ENCODE data around the gene SAMSN1. TPM values are rescaled to one million over a fixed set of nuclear protein-coding genes. Genes with fewer than 3 reads are reported as not detected.
"Not testable (repeated sequence)": the region's sequence is repeated elsewhere in the genome, so short reads cannot be mapped to it uniquely, and the experiment has no call there.

SAMSN1 gene
- total RNA-seq, 1 donor from 2014 or later: 1.3 TPM

GRCh38 chr21:14495075-14495474, 51.0 kb downstream of the SAMSN1 start:
- ATAC-seq (ENCODE audit: poor library complexity) (no peak), DNase-seq (no peak)
- intact Hi-C loops (cut with DNase I): no loop called here

GRCh38 chr21:14494181-14494580, 51.9 kb downstream of the SAMSN1 start:
- intact Hi-C loops (cut with DNase I); ATAC-seq (ENCODE audit: poor library complexity); DNase-seq: not testable (repeated sequence)

- DNase-seq (no peak), ATAC-seq (ENCODE audit: poor library complexity) (no peak)
- intact Hi-C loops (cut with DNase I): no loop called here
Measured at GRCh38 chr21:14493731-14494130, 52.4 kb downstream of the SAMSN1 start.

GRCh38 chr21:14492931-14493330, 53.2 kb downstream of the SAMSN1 start:
- no peak for DNase-seq
- intact Hi-C loops (cut with DNase I): no loop called here
- ATAC-seq (ENCODE audit: poor library complexity): no peak

GRCh38 chr21:14491269-14491681, 54.8 kb downstream of the SAMSN1 start:
- intact Hi-C loops (cut with DNase I): no loop called here
- ATAC-seq (ENCODE audit: poor library complexity) (no peak), DNase-seq (no peak)

- intact Hi-C loops (cut with DNase I): no loop called here
- DNase-seq (no peak), ATAC-seq (ENCODE audit: poor library complexity) (no peak)
Measured at GRCh38 chr21:14488672-14489204, 57.4 kb downstream of the SAMSN1 start.

GRCh38 chr21:14487490-14488432, 58.4 kb downstream of the SAMSN1 start:
- ATAC-seq (ENCODE audit: poor library complexity) (no peak), DNase-seq (no peak)
- intact Hi-C loops (cut with DNase I): no loop called here

GRCh38 chr21:14486869-14487268, 59.2 kb downstream of the SAMSN1 start:
- ATAC-seq (ENCODE audit: poor library complexity) (no peak), DNase-seq (no peak)
- intact Hi-C loops (cut with DNase I): no loop called here

GRCh38 chr21:14484188-14485009, 61.7 kb downstream of the SAMSN1 start:
- intact Hi-C loops (cut with DNase I): no loop called here
- ATAC-seq (ENCODE audit: poor library complexity) (no peak), DNase-seq (no peak)

- ATAC-seq (ENCODE audit: poor library complexity) (no peak), DNase-seq (no peak)
- intact Hi-C loops (cut with DNase I): no loop called here
Measured at GRCh38 chr21:14483296-14483695, 62.8 kb downstream of the SAMSN1 start.

- intact Hi-C loops (cut with DNase I): no loop called here
- DNase-seq: no peak
- ATAC-seq (ENCODE audit: poor library complexity): peak; percentile 43
Measured at GRCh38 chr21:14482165-14482564, 64.0 kb downstream of the SAMSN1 start.

- intact Hi-C loops (cut with DNase I): no loop called here
- DNase-seq: no peak
- no peak for ATAC-seq (ENCODE audit: poor library complexity)
Measured at GRCh38 chr21:14480411-14481031, 65.6 kb downstream of the SAMSN1 start.

GRCh38 chr21:14479241-14479786, 66.8 kb downstream of the SAMSN1 start:
- intact Hi-C loops (cut with DNase I): no loop called here
- DNase-seq (no peak), ATAC-seq (ENCODE audit: poor library complexity) (no peak)

GRCh38 chr21:14477841-14478240, 68.3 kb downstream of the SAMSN1 start:
- ATAC-seq (ENCODE audit: poor library complexity) (no peak), DNase-seq (no peak)
- intact Hi-C loops (cut with DNase I): no loop called here

- intact Hi-C loops (cut with DNase I): no loop called here
- DNase-seq (no peak), ATAC-seq (ENCODE audit: poor library complexity) (no peak)
Measured at GRCh38 chr21:14477133-14477532, 69.0 kb downstream of the SAMSN1 start.

GRCh38 chr21:14474995-14475394, 71.1 kb downstream of the SAMSN1 start:
- DNase-seq: no peak
- intact Hi-C loops (cut with DNase I): no loop called here
- ATAC-seq (ENCODE audit: poor library complexity): no peak

- DNase-seq (no peak), ATAC-seq (ENCODE audit: poor library complexity) (no peak)
- intact Hi-C loops (cut with DNase I): no loop called here
Measured at GRCh38 chr21:14469641-14470040, 76.5 kb downstream of the SAMSN1 start.

GRCh38 chr21:14466715-14467114, 79.4 kb downstream of the SAMSN1 start:
- intact Hi-C loops (cut with DNase I): no loop called here
- DNase-seq (no peak), ATAC-seq (ENCODE audit: poor library complexity) (no peak)

GRCh38 chr21:14457762-14458161, 88.4 kb downstream of the SAMSN1 start:
- intact Hi-C loops (cut with DNase I): no loop called here
- ATAC-seq (ENCODE audit: poor library complexity) (no peak), DNase-seq (no peak)

Measured in Right ventricle myocardium superior (tissue), 1 donor.